ENCODE measurements around the gene ARHGAP40. TPM values are rescaled to one million over a fixed set of nuclear protein-coding genes. Genes with fewer than 3 reads are reported as not detected.
A peak's percentile ranks its signal among the peaks of the same experiment; 100 is the strongest.

The ARHGAP40 gene
- not detected for total RNA-seq

- ATAC-seq = peak; percentile 23
- DNase-seq (ENCODE audit: low spot score) = no peak
Measured at GRCh38 chr20:38601216-38602184, at the start of gene ARHGAP40. Gene ARHGAP40 (plus strand): TSS chr20:38601809.

DNA sequence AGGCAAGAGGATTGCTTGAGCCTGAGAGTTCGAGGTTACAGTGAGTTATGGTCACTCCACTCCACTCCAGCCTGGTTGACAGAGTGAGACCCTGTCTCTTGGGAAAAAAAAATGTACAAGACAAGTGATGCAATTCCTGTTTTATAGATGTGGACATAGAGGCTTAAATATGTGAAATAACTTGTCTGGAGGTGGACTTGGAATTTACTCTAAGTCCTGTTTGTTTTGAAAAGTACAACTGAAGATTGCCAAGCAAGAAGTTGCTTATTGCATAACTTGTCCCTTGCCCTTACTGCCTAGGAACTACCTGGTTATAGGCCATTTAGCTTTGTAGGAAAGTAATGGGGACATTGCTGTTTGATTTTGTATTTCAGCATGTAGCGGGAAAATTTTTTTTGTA, 46.6 kb upstream of the ARHGAP40 start:
- ATAC-seq (peak; percentile 68), DNase-seq (ENCODE audit: low spot score) (no peak)

DNA sequence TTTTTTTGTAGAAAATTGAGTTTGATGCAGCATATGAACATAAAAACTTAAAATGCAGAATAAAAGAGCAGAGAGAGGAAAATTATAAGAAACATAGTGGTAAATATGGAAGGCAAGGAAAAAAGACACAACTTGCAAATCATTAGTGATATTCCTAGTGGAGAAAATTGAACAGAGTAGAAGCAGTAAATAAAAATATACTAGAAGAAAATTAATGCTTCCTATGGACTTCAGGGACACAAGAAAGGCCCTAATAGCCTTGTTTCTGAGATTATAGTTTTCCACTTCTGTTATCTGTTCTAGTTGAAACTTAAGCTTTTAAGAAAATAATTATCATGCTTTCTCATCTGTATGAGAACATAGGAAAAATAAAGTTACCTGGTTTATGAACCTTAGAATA, 46.2 kb upstream of the ARHGAP40 start:
- ATAC-seq = no peak
- DNase-seq (ENCODE audit: low spot score) = no peak

DNA sequence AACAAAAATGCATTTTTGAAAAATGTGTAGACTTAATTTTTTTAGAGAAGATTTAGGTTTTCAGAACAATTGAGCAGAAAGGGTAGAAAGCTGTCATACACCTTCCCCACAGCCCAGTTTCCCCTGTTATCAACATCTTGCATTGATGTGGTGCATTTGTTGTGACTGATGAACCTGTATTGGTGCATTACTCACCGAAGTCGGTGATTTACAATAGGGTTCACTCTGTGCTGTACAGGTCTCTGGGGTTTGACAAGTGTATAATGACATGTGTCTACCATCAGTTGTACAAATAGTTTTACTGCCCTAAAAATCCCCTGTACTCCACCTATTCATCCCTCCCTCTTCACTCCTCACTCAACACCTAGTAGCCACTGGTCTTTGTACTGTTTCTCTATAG, 44.4 kb upstream of the ARHGAP40 start:
- no peak for ATAC-seq
- DNase-seq (ENCODE audit: low spot score) = no peak

DNA sequence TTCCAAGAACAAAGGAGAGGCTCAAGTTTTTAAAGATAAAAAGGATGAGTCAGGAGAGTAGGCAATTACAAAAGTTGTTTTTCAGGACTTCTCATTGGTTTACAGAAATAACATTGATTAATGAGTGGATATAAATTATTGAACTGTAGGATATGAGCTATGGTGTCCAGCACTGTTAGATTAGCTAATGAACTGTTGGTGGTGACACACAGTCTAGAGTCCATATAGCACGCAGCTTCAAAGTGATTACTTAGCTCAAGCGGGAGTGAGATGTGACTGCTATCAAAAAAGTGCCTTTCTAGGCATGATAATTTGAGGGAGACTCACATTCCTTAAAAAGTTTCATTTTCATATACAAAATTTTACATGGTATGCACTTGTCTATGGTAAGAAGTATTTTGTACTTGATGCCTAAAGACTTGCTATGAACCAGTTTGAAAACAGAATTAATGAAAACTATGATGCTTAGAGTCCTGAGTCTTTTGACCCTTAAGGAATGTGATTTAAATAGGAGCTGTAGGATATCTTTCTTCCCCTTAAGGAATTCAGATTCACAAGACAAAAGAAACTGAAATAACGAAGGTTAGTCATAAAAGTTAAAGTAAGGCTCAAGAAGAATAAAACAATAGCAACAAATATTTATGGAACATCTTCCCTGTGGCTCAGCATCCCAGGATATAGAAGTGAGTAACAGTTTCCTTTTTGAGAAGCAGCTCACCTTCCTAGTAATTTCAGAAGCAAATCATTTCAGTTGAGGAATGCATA, 42.8 kb upstream of the ARHGAP40 start:
- ATAC-seq (no peak), DNase-seq (ENCODE audit: low spot score) (no peak)

- ATAC-seq = no peak
- DNase-seq (ENCODE audit: low spot score) = no peak
Measured at GRCh38 chr20:38559764-38560163, 41.8 kb upstream of the ARHGAP40 start.

GRCh38 chr20:38563802-38564431, 37.7 kb upstream of the ARHGAP40 start:
- DNase-seq (ENCODE audit: low spot score) (no peak), ATAC-seq (no peak)

- ATAC-seq = no peak
- DNase-seq (ENCODE audit: low spot score) = no peak
Measured at GRCh38 chr20:38564680-38565079, 36.9 kb upstream of the ARHGAP40 start.

DNA sequence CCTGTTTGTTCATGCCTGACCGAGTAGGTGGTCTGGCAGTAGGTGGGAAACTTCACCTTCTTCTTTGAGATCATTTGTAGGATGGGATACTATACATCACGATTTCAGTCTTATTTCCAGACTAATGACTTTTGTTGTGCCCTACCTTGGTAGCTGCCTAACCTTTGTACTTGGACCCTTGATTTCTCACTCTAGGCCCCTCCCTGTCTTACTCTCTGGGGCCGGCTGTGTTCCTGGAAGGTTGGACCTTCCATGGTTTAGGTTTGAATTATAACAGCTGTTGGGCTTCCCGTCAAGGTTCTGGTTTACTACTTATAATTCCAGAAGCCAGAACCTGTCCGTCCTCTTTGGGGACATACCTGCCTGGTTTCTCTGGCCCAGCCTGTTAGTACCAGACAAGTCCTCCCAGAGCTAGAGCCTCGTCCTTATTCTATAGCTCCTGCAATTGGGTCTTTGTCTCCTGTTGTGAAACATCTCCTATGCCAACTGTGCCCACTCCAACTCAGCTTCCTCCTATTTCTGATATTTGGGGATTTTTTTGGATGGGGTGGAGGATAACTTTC, 35.5 kb upstream of the ARHGAP40 start:
- DNase-seq (ENCODE audit: low spot score) = no peak

GRCh38 chr20:38569747-38570525, 31.7 kb upstream of the ARHGAP40 start:
- DNase-seq (ENCODE audit: low spot score) = no peak
- ATAC-seq = no peak

More for the DNA sequence above, 35.5 kb upstream of the ARHGAP40 start:
- ATAC-seq = no peak

- ATAC-seq (no peak), DNase-seq (ENCODE audit: low spot score) (no peak)
Measured at GRCh38 chr20:38573413-38573812, 28.2 kb upstream of the ARHGAP40 start.

DNA sequence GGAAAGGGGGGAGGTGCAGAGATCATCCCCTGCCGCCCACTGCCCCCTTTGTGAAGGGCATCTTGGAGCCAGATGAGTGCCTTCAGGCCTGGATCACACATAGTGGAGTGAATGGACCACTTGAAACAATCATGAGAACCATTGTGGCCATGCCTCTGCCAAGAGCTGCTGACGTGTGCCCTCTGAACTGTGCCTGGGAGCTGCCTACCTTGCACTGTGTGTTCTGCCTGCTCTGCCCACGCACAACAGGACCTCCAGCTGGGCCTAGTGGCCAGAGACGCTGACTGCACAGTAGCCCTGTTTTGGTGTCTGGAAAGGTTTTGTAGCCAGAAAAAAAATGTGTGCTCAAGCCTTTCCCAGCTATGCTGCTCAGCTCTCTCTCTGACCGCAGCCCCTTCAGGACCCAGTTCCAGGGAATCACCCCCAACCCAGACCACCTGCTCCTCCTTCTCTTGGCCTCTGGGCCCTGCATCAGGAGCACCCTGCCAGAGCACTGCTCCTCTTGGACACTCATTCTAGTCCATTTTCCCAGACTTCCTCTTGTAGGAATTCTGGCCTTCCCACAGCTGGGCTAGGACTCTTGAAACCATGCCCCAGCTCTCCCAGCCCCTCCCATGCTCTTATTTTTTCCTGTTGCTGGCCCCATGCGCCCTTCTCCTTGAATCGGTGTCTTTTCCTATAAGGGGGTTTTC, 22.2 kb upstream of the ARHGAP40 start:
- peak; percentile 68 for ATAC-seq

DNA sequence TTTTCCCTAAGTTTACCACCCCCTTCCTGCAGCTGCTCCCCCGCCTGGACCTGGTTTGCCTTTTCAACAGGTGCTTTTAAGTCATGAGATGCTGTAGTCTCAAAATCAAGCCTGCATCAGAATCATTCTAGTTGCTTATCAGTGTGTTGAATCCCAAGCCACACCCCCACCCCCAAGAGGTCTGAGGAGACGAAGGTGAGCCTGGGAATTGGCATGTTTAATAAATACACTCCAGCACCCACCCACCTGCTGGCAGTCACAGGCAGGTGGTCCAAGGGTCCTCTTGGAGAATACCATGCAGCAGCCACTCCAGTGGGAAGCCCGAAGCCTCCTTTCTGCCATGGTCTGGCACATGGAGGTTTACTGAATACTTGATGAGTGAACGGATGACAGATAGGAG, 21.7 kb upstream of the ARHGAP40 start:
- DNase-seq (ENCODE audit: low spot score) (no peak), ATAC-seq (no peak)

More for the DNA sequence above, 22.2 kb upstream of the ARHGAP40 start:
- DNase-seq (ENCODE audit: low spot score) = no peak

DNA sequence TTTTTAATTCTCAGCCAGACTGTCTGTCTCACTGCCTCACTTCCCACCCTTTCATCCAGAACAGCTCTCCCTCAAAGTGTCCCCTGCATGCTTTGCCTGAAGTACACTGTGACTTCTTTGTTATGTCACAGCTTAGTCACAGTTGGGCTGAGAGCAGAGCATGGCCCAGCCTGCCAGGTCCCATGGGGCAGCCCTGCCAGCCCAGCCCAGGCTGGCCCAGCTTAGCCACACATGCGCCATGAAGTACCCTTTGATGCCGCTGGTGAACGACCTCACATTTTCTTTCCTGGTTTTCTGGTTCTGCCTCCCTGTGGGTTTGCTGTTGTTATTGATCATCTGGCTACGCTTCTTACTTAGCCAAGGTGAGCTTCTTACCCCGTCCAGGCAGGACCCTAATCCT, 20.6 kb upstream of the ARHGAP40 start, which contains the start of gene ADIG:
Gene ADIG (plus strand): TSS at position 185 of the 400 bp plus-strand sequence. CDS start 54 bp downstream, at position 239.
- ATAC-seq (peak; percentile 72), DNase-seq (ENCODE audit: low spot score) (no peak)

GRCh38 chr20:38581830-38582358, 19.7 kb upstream of the ARHGAP40 start:
- no peak for DNase-seq (ENCODE audit: low spot score)
- ATAC-seq = no peak

DNA sequence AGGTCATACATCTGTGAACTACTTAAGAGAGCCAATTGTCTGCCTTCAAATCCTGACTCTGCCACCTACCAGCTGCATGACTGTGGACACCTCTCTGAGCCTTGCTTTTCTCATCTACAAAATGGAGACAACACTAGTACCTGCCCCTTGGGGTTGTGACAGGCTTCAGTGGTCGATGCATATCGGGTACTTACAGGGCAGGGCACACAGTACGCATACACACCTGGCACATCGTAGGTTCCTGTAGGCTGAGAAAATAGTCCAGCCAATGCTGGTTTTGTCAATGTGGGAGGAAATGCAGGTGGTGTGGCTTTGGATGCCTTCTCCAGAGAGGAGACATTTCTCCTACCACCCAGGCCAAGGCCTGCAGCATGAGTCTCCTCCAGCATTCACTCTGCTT, 18.3 kb upstream of the ARHGAP40 start:
- ATAC-seq = no peak
- DNase-seq (ENCODE audit: low spot score) = no peak

GRCh38 chr20:38584099-38584763, 17.4 kb upstream of the ARHGAP40 start:
- DNase-seq (ENCODE audit: low spot score) = no peak
- no peak for ATAC-seq

DNA sequence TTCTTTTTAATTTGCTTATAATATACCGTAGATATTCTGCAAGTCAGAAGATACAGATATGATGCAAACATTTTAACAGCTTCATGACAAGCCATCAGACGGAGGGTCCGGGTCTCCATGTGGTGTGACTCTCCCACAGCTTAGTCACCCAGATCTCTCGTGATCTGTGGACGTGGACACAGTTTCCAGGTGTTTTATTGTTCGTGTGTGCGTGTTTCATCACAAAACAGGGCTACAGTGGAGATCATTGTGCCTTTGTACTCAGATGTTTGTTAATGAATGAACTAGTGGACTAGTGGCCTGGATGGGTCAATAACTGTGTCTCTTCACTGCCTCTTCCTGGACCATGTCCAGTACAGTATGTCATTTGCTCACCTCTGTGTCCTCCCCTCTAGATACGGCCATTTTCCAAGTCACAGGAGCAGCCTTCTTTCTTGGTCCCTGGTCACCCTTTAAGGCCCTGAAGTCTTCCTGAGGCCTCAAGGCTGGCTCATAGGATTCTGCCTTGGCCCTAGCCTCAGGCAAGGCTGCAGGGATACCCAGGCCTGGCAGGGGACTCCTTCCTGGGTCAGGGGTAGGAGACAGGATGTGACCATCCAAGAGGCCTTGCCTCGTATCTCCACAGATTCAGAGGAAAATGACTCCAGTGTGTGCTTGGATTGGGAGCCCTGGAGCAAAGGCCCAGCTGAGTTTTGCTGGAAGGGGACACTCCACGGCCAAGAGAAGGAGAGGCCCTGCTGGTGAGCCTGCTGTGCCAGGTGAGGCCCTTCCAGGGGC, 16.0 kb upstream of the ARHGAP40 start:
- ATAC-seq (peak; percentile 75), DNase-seq (ENCODE audit: low spot score) (no peak)
